SK-N-MC (cell line): Measurements from ENCODE around the gene CARD14.
"Not testable (repeated sequence)": the region's sequence is repeated elsewhere in the genome, so short reads cannot be mapped to it uniquely, and the experiment has no call there.

Experiments
- DNase-seq: peaks from one replicate; pipeline ENCODE4 v3.0.0-alpha.2; 2011; ENCODE audit warnings: low read depth, low spot score
- H3K27ac ChIP-seq: fragments of 200-600 bp; sonication (generic); 2 replicates; pipeline ENCODE4 v1.5.1; 2016; ENCODE audit warnings: mixed run types
- H3K36me3 ChIP-seq: fragments of 200-600 bp; sonication (generic); 2 replicates; pipeline ENCODE4 v1.6.1; 2017; ENCODE audit warnings: antibody characterized with exemption, low read length, mixed read lengths; ENCODE audit not compliant: insufficient read depth
- H3K4me3 ChIP-seq: fragments of 200-600 bp; sonication (generic); 2 replicates; pipeline ENCODE4 v1.5.1; 2016
- H3K9ac ChIP-seq: fragments of 200-600 bp; sonication (generic); 2 replicates; pipeline ENCODE4 v1.8.0; 2017; ENCODE audit warnings: mixed run types, mixed read lengths; ENCODE audit not compliant: insufficient read length
- H3K9me3 ChIP-seq: fragments of 200-600 bp; sonication (generic); 2 replicates; pipeline ENCODE4 v1.6.1; 2017; ENCODE audit warnings: low read depth, mild to moderate bottlenecking, antibody characterized with exemption, low read length, moderate library complexity, mixed read lengths
- EZH2 ChIP-seq: fragments of 200-600 bp; sonication (generic); IDR thresholded peaks from one replicate; pipeline ENCODE4 v1.6.1; 2017; ENCODE audit warnings: antibody characterized with exemption
- FOXP2 ChIP-seq: optimal IDR thresholded peaks from 2 replicates; pipeline ENCODE3; 2011; ENCODE audit warnings: mild to moderate bottlenecking, moderate library complexity; ENCODE audit not compliant: insufficient read depth; ENCODE audit errors: extremely low read length, control extremely low read depth
- POLR2AphosphoS5 ChIP-seq: IDR thresholded peaks from 2 replicates; pipeline ENCODE4 v1.6.1; 2012; ENCODE audit warnings: mild to moderate bottlenecking, low read depth, low read length, borderline replicate concordance

Gene CARD14

DNA sequence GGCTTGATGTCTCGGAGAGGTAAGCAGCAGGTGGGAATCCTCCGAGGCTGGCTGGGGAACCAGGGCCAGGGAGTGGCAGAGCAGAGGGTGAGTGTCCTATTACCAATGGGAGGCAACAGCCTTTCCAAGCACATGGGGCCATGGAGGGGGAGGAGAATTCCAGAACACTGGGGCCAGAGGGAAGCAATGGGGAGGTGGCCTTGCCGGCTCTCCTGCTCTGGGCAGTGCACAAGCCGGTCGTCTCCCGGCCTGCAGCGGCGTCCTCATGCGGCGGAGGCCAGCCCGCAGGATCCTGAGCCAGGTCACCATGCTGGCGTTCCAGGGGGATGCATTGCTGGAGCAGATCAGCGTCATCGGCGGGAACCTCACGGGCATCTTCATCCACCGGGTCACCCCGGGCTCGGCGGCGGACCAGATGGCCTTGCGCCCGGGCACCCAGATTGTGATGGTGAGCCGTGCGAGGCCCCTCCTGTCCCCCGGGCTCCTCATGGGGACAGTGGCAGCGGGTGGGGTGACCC, 28.4 kb downstream of the CARD14 start:
- DNase-seq: no peak

DNA sequence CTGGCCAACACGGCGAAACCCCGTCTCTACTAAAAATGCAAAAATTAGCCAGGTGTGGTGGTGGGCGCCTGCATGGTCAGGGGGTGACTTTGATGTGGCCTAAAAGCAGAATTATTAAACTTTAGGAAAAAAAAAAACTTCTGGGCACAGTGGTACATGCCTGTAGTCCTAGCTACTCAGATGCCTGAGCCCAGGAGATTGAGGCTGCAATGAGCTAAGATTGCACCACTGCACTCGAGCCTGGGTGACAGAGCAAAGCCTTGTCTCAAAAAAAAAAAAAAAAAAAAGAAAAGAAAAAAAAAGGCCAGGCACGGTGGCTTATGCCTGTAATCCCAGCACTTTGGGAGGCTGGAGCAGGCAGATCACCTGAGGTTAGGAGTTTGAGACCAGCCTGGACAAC, 29.5 kb downstream of the CARD14 start:
- not testable (repeated sequence) for H3K27ac ChIP-seq, DNase-seq, H3K36me3 ChIP-seq, H3K9ac ChIP-seq, H3K4me3 ChIP-seq, H3K9me3 ChIP-seq

More for the DNA sequence above, 28.4 kb downstream of the CARD14 start:
- no peaks in the 10 kb centered on the region for H3K36me3 ChIP-seq
- no peak overlapping the region for H3K9ac ChIP-seq
- no peak for TF ChIP-seq POLR2AphosphoS5
- TF ChIP-seq FOXP2: no peak
- TF ChIP-seq EZH2: no peak
- H3K4me3 ChIP-seq: no peak overlapping the region
- H3K9me3 ChIP-seq: no peaks in the 10 kb centered on the region
- H3K27ac ChIP-seq: no peak overlapping the region

DNA sequence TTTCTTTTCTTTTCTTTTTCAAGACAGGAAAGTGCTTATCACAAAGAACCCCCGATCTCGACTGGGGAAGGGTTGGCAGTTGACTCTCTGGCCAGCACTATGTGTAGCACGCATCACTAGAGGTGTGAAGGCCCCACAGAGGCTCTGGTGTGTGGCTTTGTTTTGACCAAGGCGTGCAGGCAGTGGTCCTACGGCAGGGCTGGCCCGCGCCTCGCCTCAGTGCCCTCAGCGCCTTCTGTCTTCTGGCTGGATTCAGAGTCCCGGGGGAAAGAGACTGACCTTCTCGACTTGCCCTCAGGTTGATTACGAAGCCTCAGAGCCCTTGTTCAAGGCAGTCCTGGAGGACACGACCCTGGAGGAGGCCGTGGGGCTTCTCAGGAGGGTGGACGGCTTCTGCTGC, 31.6 kb downstream of the CARD14 start:
- Histone ChIP-seq H3K9ac (no peak overlapping the region), H3K9me3 (no peaks in the 10 kb centered on the region), H3K4me3 (no peak overlapping the region), H3K36me3 (no peaks in the 10 kb centered on the region), H3K27ac (no peak overlapping the region)
- DNase-seq: no peak
- TF ChIP-seq FOXP2 (no peak), EZH2 (no peak), POLR2AphosphoS5 (no peak)

DNA sequence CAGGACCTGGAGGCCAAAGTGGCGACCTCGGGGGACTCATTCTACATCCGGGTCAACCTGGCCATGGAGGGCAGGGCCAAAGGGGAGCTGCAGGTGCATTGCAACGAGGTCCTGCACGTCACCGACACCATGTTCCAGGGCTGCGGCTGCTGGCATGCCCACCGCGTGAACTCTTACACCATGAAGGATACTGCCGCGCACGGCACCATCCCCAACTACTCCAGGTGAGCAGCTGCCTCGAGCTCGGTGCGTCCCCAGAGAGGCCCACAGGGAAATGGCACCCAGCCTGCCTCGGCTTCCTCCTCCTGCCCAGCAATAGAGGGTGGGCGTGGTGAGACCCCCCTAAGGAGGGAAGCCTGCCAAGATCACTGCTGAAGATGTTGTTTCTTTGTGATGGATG, 32.4 kb downstream of the CARD14 start:
- no peak overlapping the region for H3K27ac ChIP-seq
- H3K36me3 ChIP-seq: no peaks in the 10 kb centered on the region
- no peak for DNase-seq
- H3K9ac ChIP-seq: no peak overlapping the region
- TF ChIP-seq POLR2AphosphoS5 (no peak), FOXP2 (no peak), EZH2 (no peak)
- H3K9me3 ChIP-seq: no peaks in the 10 kb centered on the region
- no peak overlapping the region for H3K4me3 ChIP-seq

DNA sequence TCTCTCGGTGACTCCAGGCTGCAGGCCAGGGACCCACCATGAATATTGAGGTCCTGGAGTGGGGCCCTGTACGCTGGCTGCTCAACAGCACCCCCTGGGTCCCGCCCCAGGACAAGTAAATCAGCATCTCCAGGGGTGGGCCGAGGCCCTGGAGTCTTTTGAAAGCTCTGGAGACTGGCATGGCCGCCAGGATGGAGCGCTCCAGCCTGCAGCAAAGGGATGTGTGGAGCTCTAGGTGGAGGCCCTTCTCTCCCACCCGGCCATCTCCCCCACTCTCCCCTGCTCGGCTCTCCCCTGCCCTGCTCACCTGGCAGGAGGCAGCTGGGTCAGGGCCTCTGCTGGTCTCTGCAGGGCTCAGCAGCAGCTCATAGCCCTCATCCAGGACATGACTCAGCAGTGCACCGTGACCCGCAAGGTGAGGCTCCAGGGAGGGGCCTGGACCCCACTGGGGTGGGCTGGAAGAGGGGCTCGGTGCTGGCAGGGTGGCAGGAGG, 33.7 kb downstream of the CARD14 start:
- Histone ChIP-seq H3K27ac (no peak overlapping the region), H3K9ac (no peak overlapping the region), H3K36me3 (no peaks in the 10 kb centered on the region), H3K9me3 (no peaks in the 10 kb centered on the region), H3K4me3 (no peak overlapping the region)
- no peak for DNase-seq
- TF ChIP-seq POLR2AphosphoS5 (no peak), EZH2 (no peak), FOXP2 (no peak)

DNA sequence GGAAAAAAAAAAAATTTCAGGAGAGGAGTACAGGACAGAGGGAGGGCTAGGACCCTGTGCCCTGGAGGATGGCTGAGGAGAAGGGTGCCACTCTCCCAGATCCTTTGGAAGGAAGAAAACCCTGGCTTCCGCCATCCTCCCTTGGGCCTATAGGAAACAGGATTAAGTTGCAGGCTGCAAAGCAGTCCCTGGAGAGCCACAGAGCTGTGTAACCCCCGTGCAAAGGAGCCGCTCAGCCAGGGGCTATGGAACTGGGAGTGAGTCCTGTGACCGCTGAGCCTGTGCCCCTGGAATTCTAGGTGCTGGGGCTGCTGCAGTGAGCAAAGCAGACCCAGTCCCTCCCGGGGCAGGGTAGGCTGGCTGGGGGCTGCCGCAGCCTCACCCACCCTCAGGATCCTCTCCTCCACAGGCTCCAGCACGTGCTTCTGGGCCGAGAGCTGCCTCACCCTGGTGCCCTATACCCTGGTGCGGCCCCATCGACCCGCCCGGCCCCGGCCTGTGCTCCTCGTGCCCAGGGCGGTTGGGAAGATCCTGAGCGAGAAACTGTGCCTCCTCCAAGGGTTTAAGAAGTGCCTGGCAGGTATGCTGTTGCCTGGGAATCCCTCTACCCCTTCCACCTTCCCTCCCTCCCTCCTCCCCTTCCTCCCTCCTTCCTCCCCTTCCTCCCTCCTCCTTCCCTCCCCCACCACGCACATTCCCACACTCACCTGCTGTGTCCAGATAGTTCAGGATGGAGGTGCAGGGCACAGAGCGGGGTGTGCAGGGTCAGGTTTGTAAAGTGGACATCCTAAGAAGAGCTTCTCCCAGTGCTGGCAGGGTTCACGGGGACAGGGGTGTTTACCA, 35.0 kb downstream of the CARD14 start:
- TF ChIP-seq FOXP2 (no peak), POLR2AphosphoS5 (no peak), EZH2 (no peak)
- DNase-seq: no peak
- Histone ChIP-seq H3K9me3 (no peaks in the 10 kb centered on the region), H3K27ac (no peak overlapping the region), H3K36me3 (no peaks in the 10 kb centered on the region), H3K9ac (no peak overlapping the region), H3K4me3 (no peak overlapping the region)

DNA sequence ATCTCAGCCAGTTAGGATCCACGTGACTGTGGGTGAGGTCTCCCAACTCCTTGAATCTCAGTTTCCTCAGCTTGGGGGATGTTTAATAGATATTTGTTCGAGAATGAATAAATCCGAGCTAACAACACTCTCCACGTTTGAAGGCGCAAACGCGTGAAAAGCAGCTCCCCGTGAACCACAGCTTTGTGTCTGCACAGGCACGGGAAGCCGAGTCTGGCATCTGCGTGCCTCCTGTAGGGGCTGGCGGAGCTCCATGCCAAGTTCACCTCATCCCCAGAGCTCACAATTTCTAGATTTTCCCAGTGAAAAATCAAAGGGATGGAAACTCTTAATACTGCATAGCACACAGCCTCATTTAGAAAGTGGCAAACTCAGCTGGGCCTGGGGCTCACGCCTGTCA, 36.0 kb downstream of the CARD14 start:
- Histone ChIP-seq H3K9me3 (no peaks in the 10 kb centered on the region), H3K4me3 (no peak overlapping the region), H3K27ac (no peak overlapping the region), H3K36me3 (no peaks in the 10 kb centered on the region), H3K9ac (no peak overlapping the region)
- TF ChIP-seq POLR2AphosphoS5 (no peak), FOXP2 (no peak), EZH2 (no peak)
- DNase-seq: no peak

DNA sequence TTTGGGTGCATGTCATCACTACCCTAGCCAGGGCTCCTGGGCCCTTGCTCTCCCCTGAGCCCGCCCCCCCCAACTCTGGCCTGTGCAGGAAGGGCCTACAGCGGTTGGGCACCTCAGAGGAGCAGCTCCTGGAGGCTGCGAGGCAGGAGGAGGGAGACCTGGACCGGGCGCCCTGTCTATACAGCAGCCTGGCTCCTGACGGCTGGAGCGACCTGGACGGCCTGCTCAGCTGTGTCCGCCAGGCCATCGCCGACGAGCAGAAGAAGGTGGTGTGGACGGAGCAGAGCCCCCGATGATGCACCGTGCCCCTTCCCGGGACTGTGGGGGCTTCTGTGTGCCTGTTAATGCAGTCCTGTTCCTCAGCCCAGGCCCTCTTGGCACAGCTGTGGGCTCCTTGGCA, 38.2 kb downstream of the CARD14 start:
- Histone ChIP-seq H3K27ac (no peak overlapping the region), H3K36me3 (no peaks in the 10 kb centered on the region), H3K4me3 (no peak overlapping the region), H3K9me3 (no peaks in the 10 kb centered on the region), H3K9ac (no peak overlapping the region)
- no peak for TF ChIP-seq EZH2
- no peak for TF ChIP-seq POLR2AphosphoS5
- no peak for TF ChIP-seq FOXP2
- no peak for DNase-seq
